IPS-18c (cell line): ENCODE measurements around the gene UFD1.

Experiments used
- H3K4me3 ChIP-seq: 2 replicates; pipeline ENCODE4 v1.7.0; 2013; ENCODE audit warnings: low read depth, mild to moderate bottlenecking, low read length, moderate library complexity; ENCODE audit not compliant: insufficient read depth
- H3K9me3 ChIP-seq: one replicate; pipeline ENCODE4 v1.6.1; 2013; ENCODE audit warnings: mild to moderate bottlenecking, low read length, moderate library complexity; ENCODE audit not compliant: control insufficient read depth, insufficient read depth

UFD1 gene

GRCh38 chr22:19464975-19465374, 14.0 kb downstream of the UFD1 start:
- Histone ChIP-seq H3K9me3 (peaks cover 2% of the 10 kb centered on the region), H3K4me3 (no peak overlapping the region)

GRCh38 chr22:19464546-19464945, 14.4 kb downstream of the UFD1 start:
- no peak overlapping the region for H3K4me3 ChIP-seq
- peaks cover 2% of the 10 kb centered on the region for H3K9me3 ChIP-seq

- Histone ChIP-seq H3K9me3 (no peaks in the 10 kb centered on the region), H3K4me3 (no peak overlapping the region)
Measured at GRCh38 chr22:19463491-19464469, 15.2 kb downstream of the UFD1 start.

DNA sequence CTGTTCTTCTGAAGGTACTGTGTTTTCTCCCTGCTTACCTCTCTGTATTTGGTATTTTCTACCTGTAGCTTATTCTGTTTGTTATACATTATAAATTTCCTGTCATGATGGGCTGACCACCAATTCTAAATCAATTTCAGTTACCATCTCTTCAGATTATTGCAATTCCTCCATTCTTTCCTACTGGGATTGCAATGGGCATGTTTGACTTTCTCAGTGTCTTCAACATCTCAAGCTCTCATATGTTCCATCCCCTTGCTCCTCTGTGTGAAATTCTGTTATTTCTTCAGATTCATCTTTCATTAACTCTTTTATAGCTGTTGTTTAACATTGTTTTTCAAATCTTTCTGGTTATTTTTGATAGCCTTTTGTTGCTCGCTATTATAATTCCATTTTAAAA, 16.0 kb downstream of the UFD1 start:
- Histone ChIP-seq H3K4me3 (no peak overlapping the region), H3K9me3 (no peaks in the 10 kb centered on the region)

- no peak overlapping the region for H3K4me3 ChIP-seq
Measured at GRCh38 chr22:19461506-19461905, 17.5 kb downstream of the UFD1 start.

GRCh38 chr22:19460036-19460435, 19.0 kb downstream of the UFD1 start:
- H3K4me3 ChIP-seq = no peak overlapping the region
- no peaks in the 10 kb centered on the region for H3K9me3 ChIP-seq

More at GRCh38 chr22:19461506-19461905, 17.5 kb downstream of the UFD1 start:
- no peaks in the 10 kb centered on the region for H3K9me3 ChIP-seq

DNA sequence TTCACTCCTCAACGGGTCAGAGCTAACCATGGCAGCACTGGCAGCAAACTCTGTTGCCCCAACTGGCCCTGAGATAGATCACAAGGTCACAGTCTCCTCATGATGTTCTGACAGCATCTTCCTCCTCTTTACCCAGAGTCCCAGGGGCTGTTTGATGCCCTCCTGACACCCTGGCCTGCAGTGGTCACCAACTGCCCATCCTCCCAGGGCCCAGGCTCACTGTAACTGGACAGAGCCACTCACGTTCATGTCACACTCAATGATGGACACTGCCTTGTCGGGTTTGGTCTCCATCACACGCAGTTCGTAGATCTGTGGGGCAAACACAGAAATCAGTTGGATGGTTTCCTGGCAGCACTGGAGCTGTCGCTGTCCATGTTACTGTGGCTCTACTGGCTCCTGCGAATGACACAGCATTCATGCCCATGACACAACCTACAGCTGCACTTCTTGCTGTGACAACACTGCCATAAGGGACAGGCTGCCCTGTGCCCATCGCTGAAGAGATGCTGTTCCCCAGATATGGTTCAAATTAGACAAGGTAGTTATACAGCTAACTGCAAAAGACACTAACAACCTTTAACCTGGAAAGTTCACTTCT, 21.1 kb downstream of the UFD1 start:
- Histone ChIP-seq H3K9me3 (no peaks in the 10 kb centered on the region), H3K4me3 (no peak overlapping the region)

DNA sequence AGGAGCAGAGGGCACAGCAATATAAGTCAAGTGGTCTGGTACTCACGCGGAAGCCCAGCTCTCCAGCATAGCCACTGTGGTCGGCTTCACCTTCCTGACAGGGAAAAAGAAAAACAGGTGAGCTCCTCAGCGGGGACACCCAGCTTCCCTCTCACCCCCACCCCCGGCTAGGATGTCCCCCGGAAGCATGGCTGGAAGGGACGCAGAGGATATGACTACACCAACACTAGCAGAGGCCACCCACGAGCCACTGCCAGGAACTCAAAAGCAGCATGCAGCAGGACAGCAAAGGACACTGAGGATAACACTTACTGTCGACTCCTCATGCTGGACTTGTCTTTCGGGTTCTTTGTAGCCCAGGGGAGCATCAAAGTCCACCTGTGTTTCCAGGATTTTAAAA, 22.5 kb downstream of the UFD1 start:
- H3K9me3 ChIP-seq = no peaks in the 10 kb centered on the region
- no peak overlapping the region for H3K4me3 ChIP-seq

DNA sequence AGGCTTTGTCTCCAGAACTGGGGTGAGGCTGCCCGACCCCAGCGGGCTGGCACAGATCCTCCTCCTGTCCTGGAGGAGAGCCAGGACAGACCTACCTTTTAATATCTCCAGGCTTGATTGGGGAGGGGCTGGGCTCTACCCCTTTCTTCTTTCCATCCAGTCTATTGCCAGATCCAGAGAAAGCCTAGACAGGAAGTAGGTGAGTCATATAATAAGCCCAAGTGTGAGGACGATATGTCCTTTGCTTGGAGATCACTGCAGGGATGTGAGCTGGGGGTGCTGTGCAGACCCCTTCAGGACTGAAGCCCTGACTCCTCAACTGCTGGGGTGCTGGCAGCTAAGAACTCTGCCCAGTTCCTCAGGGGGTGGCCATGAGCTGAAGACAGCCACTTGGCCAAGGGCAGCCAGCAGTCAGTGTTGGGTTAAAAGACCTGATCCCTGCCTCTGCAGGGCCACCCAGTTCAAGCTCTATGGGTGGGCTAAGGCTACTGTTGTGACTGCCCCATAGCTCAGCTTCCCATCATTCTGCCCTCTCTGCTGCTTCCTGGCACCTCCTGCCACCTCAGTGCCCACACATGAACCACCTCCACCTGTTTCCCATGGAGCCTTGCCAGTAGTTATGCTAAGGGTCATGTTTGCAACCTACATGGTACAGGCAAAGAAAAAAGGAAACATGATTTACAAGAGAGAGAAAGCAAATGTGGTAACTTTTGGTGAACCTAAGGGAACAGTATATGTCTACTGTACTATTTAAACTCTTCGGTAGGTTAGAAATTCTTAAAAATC, 23.2 kb downstream of the UFD1 start:
- Histone ChIP-seq H3K9me3 (no peaks in the 10 kb centered on the region), H3K4me3 (no peak overlapping the region)

- Histone ChIP-seq H3K9me3 (no peaks in the 10 kb centered on the region), H3K4me3 (no peak overlapping the region)
Measured at GRCh38 chr22:19455033-19455432, 24.0 kb downstream of the UFD1 start.

DNA sequence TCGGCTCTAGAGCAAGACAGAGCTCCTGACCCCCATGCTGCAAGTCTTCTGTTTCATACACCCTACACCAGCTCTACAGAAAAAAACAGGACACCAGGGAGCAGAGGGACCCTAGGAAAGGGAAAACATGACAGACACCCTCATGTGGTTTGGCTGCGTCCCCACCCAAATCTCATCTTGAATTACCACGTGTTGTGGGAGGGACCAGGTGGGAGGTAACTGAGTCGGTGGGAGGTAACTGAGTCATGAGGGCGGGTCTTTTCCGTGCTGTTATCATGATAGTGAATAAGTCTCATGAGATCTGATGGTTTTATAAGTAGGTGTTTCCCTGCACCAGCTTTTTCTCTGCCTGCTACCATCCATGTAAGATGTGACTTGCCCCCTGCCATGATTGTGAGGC, 24.8 kb downstream of the UFD1 start:
- Histone ChIP-seq H3K9me3 (no peaks in the 10 kb centered on the region), H3K4me3 (no peak overlapping the region)

GRCh38 chr22:19453718-19454117, 25.3 kb downstream of the UFD1 start:
- Histone ChIP-seq H3K4me3 (no peak overlapping the region), H3K9me3 (no peaks in the 10 kb centered on the region)

GRCh38 chr22:19451570-19451969, 27.4 kb downstream of the UFD1 start:
- no peak overlapping the region for H3K4me3 ChIP-seq
- no peaks in the 10 kb centered on the region for H3K9me3 ChIP-seq

DNA sequence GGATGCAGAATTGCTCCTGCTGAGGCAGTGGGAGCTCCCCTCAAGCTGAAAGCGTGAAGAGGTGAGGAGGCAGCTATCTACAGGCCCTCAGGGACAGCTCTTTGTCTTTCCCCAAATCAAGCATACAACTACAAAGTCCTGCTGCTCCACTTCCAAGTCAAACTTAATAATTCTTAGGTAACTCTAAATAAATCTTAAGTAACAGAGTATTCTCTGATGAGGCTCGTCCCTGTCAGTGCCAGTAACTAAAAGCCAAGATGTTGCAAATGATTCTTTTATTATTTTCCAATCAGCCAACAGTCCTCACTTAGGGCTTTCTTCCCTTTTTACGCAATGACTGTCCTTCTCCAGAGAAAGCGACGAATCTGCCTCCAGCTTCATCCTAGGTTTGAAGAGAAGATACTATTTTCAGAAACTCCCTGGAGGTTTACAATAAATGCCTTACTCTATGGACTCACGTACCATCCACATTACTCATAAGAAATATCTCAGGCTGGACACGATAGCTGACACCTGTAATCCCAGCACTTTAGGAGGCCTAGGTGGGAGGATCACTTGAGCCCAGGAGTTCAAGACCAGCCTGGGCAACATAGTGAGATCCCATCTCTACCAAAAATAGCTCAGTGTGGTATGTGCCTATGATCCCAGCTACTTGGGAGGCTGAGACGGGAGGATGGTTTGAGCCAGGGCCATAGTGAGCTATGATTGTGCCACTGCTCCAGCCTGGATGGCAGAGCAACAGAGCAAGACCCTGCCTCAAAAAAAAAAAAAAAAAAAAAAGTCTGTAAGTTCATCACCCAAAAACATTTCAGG, 28.4 kb downstream of the UFD1 start:
- no peak overlapping the region for H3K4me3 ChIP-seq

DNA sequence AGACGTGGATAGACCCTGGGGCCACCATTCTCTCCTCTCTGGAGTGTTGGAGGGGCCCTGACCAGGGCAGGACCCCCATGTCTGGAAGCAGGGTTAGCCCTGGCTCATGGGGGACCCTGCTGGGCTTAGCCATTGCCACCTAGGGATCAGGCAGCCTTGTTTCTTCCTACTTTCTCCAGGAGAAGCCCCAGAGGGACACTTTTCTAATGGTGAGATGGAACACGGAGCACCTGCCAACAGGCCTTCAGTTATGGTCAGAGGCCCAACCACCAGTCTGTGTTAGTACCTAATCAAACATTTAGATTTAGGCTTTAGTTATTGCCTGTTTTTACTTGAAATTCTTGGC, 29.6 kb downstream of the UFD1 start:
- H3K9me3 ChIP-seq = no peaks in the 10 kb centered on the region
- H3K4me3 ChIP-seq = no peak overlapping the region

More for the DNA sequence above, 28.4 kb downstream of the UFD1 start:
- H3K9me3 ChIP-seq = no peaks in the 10 kb centered on the region

DNA sequence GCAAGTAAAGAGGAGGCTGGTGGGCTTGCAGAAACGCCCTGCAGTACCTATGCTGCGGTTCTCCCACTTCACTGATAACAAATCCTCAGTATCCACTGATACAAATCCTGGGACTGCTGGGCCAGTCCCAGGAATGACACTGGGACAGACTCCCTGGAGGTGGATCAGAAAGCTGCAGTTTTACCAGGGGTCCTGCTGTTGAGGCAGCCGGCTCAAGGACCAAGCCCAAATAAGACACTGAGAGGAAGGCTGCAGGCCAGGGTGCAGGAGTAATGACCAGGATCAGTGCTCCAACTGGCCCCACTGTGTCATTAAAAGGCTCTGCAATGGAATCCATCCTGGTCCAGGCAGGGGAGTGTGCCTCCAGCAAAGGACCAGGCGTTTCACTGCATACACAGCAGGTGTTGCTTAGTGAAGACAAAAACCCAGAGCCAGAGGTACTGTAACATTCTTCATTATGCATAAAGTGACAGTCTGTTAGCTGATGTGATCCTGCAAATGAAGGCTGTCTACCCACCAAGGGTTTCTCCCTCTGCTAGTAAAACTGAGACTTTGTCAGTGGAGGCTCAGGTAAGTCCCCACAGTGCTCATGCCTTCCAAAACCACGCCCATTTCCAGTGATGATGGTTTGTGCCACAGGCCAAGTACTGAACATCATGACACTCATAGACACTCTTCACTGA, 30.1 kb downstream of the UFD1 start:
- peak overlapping the region; percentile 71; the same call in 1 of the 2 replicates for H3K4me3 ChIP-seq

More for the DNA sequence above, 30.1 kb downstream of the UFD1 start:
- H3K9me3 ChIP-seq = no peaks in the 10 kb centered on the region
